Activated CD4-positive, CD25-positive, alpha-beta regulatory T cell (primary cell): ENCODE measurements around the gene IL37.
"Not testable (repeated sequence)": the region's sequence is repeated elsewhere in the genome, so short reads cannot be mapped to it uniquely, and the experiment has no call there.

Source experiments
- DNase-seq, 4 experiments: peaks; one replicate each; lab custom pipeline; 2025; lab: John Stamatoyannopoulos, UW

Gene IL37

GRCh38 chr2:112889976-112890375 lies 21.0 kb upstream of the IL37 start:
- no peak for DNase-seq

- no peak for DNase-seq
Measured at GRCh38 chr2:112891385-112891831, 19.6 kb upstream of the IL37 start.

GRCh38 chr2:112893752-112894151 lies 17.2 kb upstream of the IL37 start:
- no peak for DNase-seq

GRCh38 chr2:112896909-112897623 lies 13.9 kb upstream of the IL37 start:
- no peak for DNase-seq

- no peak for DNase-seq
Measured at GRCh38 chr2:112897624-112897978, 13.4 kb upstream of the IL37 start.

- not testable (repeated sequence) for DNase-seq
Measured at GRCh38 chr2:112901431-112902065, 9.4 kb upstream of the IL37 start.

- DNase-seq, result no peak
Measured at GRCh38 chr2:112902816-112903215, 8.1 kb upstream of the IL37 start.

- no peak for DNase-seq
Measured at GRCh38 chr2:112904883-112905282, 6.1 kb upstream of the IL37 start.

GRCh38 chr2:112906276-112906675 lies 4.7 kb upstream of the IL37 start:
- DNase-seq, result no peak

- no peak for DNase-seq
Measured at GRCh38 chr2:112907001-112907949, 3.7 kb upstream of the IL37 start.

- not testable (repeated sequence) for DNase-seq
Measured at GRCh38 chr2:112908559-112908958, 2.4 kb upstream of the IL37 start.

- no peak for DNase-seq
Measured at GRCh38 chr2:112910219-112910618, 746 bp upstream of the IL37 start.

GRCh38 chr2:112912403-112912802 lies 1.4 kb downstream of the IL37 start:
- DNase-seq, result no peak

GRCh38 chr2:112915300-112916144 lies 4.6 kb downstream of the IL37 start:
- DNase-seq, result no peak

- DNase-seq, result no peak
Measured at GRCh38 chr2:112916145-112916571, 5.2 kb downstream of the IL37 start.

GRCh38 chr2:112916625-112917247 lies 5.8 kb downstream of the IL37 start:
- DNase-seq, result no peak

GRCh38 chr2:112917856-112918255 lies 6.9 kb downstream of the IL37 start:
- DNase-seq, result no peak

GRCh38 chr2:112918256-112918655 lies 7.3 kb downstream of the IL37 start:
- DNase-seq, result no peak

- no peak for DNase-seq
Measured at GRCh38 chr2:112919086-112919485, 8.1 kb downstream of the IL37 start.

- DNase-seq, result no peak
Measured at GRCh38 chr2:112920923-112921532, 10.1 kb downstream of the IL37 start.

GRCh38 chr2:112921982-112922381 lies 11.0 kb downstream of the IL37 start:
- no peak for DNase-seq
